T-cell (primary cell): ENCODE measurements around the gene MAP2K1. TPM values are rescaled to one million over a fixed set of nuclear protein-coding genes. Genes with fewer than 3 reads are reported as not detected.

ENCODE experiments used
- ATAC-seq, 4 experiments: fragments of 200-7000 bp in 3 of 4; fragments of 150-1000 bp in 1 of 4; cut with Tn5 transposase; replicated peaks in 1 of 4; 1 replicate in 3 of 4; 2 replicates in 1 of 4; pipeline ENCODE4 v1.10.0; 2021; ENCODE audit warnings: moderate library complexity in 3 of 4, mild to moderate bottlenecking in 2 of 4, moderate number of reproducible peaks in 1 of 4
- CTCF ChIA-PET, 2 donors: fragments of 300-600 bp; sonication (Branson Sonifier 250); formaldehyde crosslinking; loops; one replicate each; lab custom pipeline; 2022; ENCODE audit warnings: antibody characterized with exemption in 2 of 2; lab: Charles Lee
- POLR2A ChIA-PET, 2 donors: fragments of 300-600 bp; sonication (Branson Sonifier 250); formaldehyde crosslinking; loops; one replicate each; lab custom pipeline; 2022; ENCODE audit warnings: antibody characterized with exemption in 2 of 2; lab: Charles Lee
- DNase-seq, 35 experiments: peaks; one replicate each; pipeline versions ENCODE4 v3.0.0 to v3.0.0-alpha.2; 2013 to 2023
- H3K27ac ChIP-seq: one replicate; pipeline ENCODE4 v1.5.1; 2013; ENCODE audit warnings: low read length
- H3K27me3 ChIP-seq, 2 experiments: replicated peaks in 1 of 2; 1 replicate in 1 of 2; 2 replicates in 1 of 2; pipeline versions ENCODE4 v1.6.1 to v1.7.0; 2013; ENCODE audit warnings: low read length in 1 of 2, mixed read lengths in 1 of 2; ENCODE audit not compliant: control insufficient read depth in 2 of 2, insufficient read depth in 2 of 2; ENCODE audit errors: extremely low read depth in 1 of 2
- H3K36me3 ChIP-seq, 2 donors: 1 replicate in 1 of 2; 2 replicates in 1 of 2; pipeline versions ENCODE4 v1.6.1 to v1.7.0; 2013; ENCODE audit warnings: low read length in 1 of 2; ENCODE audit not compliant: control insufficient read depth in 2 of 2, insufficient read depth in 1 of 2; ENCODE audit errors: extremely low read depth in 1 of 2
- H3K4me1 ChIP-seq, 2 experiments: 1 replicate in 1 of 2; 2 replicates in 1 of 2; pipeline versions ENCODE4 v1.6.1 to v1.7.0; 2013; ENCODE audit warnings: low read length in 2 of 2, mixed read lengths in 1 of 2; ENCODE audit not compliant: insufficient read depth in 2 of 2, control insufficient read depth in 1 of 2; ENCODE audit errors: extremely low read depth in 1 of 2
- H3K4me3 ChIP-seq, 2 donors: 1 replicate in 1 of 2; 2 replicates in 1 of 2; pipeline versions ENCODE4 v1.5.1 to v1.7.0; 2013; ENCODE audit warnings: mild to moderate bottlenecking in 2 of 2, low read length in 1 of 2, moderate library complexity in 1 of 2; ENCODE audit not compliant: control insufficient read depth in 1 of 2; ENCODE audit errors: extremely low read depth in 1 of 2
- H3K9me3 ChIP-seq: 2 replicates; pipeline ENCODE4 v1.7.0; 2013
- H3K27ac Mint-ChIP-seq, 2 donors: one replicate each; pipeline ENCODE4 v1.8.0; 2020 to 2021; ENCODE audit warnings: mild to moderate bottlenecking in 2 of 2, mixed read lengths in 2 of 2
- H3K27me3 Mint-ChIP-seq, 2 donors: one replicate each; pipeline ENCODE4 v1.8.0; 2021 to 2022; ENCODE audit warnings: mixed read lengths in 2 of 2
- H3K36me3 Mint-ChIP-seq: one replicate; pipeline ENCODE4 v1.8.0; 2021; ENCODE audit warnings: mixed read lengths
- H3K4me1 Mint-ChIP-seq, 3 donors: one replicate each; pipeline ENCODE4 v1.8.0; 2020 to 2022; ENCODE audit warnings: mixed read lengths in 3 of 3, mild to moderate bottlenecking in 1 of 3
- H3K4me3 Mint-ChIP-seq, 3 donors: one replicate each; pipeline ENCODE4 v1.8.0; 2020 to 2022; ENCODE audit warnings: mild to moderate bottlenecking in 3 of 3, mixed read lengths in 3 of 3, moderate library complexity in 3 of 3
- H3K9me3 Mint-ChIP-seq, 3 donors: one replicate each; pipeline ENCODE4 v1.8.0; 2020 to 2022; ENCODE audit warnings: mixed read lengths in 3 of 3
- WGBS: methylation state at CpG from one replicate; pipeline ENCODE4 v1.1.5; 2013; ENCODE audit warnings: missing lambda C conversion rate; ENCODE audit not compliant: insufficient coverage; 5-methylcytosine and 5-hydroxymethylcytosine counted together
- total RNA-seq, 35 experiments: library from RNA in 6 of 35; stranded (reverse) in 6 of 35; fragments of 120-200 nt in 1 of 35; gene quantifications; one replicate each; pipeline versions ENCODE4 v1.2.1 to v1.2.4 and lab custom pipeline; 2013 to 2026

The MAP2K1 gene
- total RNA-seq, 5 donors from 2014 or later (not counting 1 experiment from before 2014, with no cell fraction given) = 38.7 to 62.8 (median 49.4) TPM

DNA sequence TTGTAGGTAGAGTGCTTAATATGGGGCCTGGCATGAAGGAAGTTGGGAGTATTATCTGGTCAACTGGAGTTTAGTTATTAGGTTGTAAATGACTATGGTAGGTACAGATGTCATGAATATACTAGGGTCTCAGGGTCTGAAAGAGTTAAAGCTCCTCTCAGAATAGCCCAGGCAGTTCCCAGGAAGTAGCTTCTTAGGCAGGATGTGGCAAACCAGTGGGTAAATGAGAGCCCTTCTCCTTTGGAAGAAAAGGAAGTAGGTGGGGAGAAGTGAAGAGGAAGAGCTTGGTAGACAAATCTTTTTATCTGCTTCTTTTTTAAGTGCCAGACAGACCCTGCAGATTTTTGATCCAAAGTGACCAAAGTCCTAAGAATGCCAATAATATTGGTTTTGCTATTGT is 24.5 kb downstream of the MAP2K1 start:
- ChIA-PET CTCF (interaction anchor here (0.6 to 1.1 kb wide), 3 partner anchors 35 to 120 kb away, joined by 3 to 10 read pairs (median 5); no protein-coding TSS in a partner anchor), POLR2A (interaction anchor here in 1 of 2 donors (0.6 kb wide), 1 partner anchor 824 kb away, joined by 3 read pairs; no protein-coding TSS in a partner anchor)
- H3K4me3 Mint-ChIP-seq = peak overlapping the region; percentile 53 to 75 (median 54)
- peaks cover 2% of the 10 kb centered on the region for H3K9me3 ChIP-seq
- H3K4me1 ChIP-seq = peaks cover 54 to 64% of the 10 kb centered on the region in 2 experiments
- peaks cover 0 to 3% of the 10 kb centered on the region in 2 donors for H3K36me3 ChIP-seq
- peaks cover 86 to 90% (median 90%) of the 10 kb centered on the region in 3 donors for H3K4me1 Mint-ChIP-seq
- no peaks in the 10 kb centered on the region for H3K27me3 ChIP-seq
- peaks cover 9% of the 10 kb centered on the region for H3K36me3 Mint-ChIP-seq
- peak overlapping the region; percentile 18 for H3K27ac ChIP-seq
- peak overlapping the region; percentile 72 to 76 for H3K27ac Mint-ChIP-seq
- H3K4me3 ChIP-seq = peak overlapping the region in 1 of 2 donors; percentile 35
- DNase-seq = peak in 1 of 35 experiments; percentile 13
- ATAC-seq = peak; percentile 23 to 70 (median 49)
- H3K27me3 Mint-ChIP-seq = no peaks in the 10 kb centered on the region
- H3K9me3 Mint-ChIP-seq = peaks cover 0 to 5% (median 0%) of the 10 kb centered on the region in 3 donors

DNA sequence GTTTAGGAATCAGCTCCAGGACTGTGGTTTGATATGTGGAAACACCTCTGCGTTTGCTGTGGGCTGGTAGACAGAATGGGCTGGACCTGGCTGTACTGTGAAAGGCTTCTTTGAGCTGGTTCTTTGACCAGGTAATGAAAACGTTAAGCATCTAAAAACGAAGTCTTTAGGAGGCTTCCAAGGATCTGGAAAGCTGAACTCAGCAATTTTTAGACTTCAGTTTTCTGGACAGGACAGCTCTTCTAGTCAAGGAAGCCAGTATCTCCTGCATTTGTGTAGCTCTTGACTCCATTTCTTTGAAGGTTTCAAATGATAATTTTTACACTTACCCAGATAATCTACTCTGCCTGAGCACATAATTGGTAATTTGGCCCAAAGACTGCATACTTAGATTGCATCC is 25.5 kb downstream of the MAP2K1 start:
- Histone ChIP-seq H3K36me3 (peaks cover 0 to 3% of the 10 kb centered on the region in 2 donors), H3K27ac (no peak overlapping the region), H3K9me3 (peaks cover 2% of the 10 kb centered on the region), H3K27me3 (no peaks in the 10 kb centered on the region), H3K4me3 (no peak overlapping the region), H3K4me1 (peaks cover 52 to 59% of the 10 kb centered on the region in 2 experiments)
- Mint-ChIP-seq H3K4me1 (peaks cover 86 to 91% (median 90%) of the 10 kb centered on the region in 3 donors), H3K27ac (no peak overlapping the region), H3K27me3 (no peaks in the 10 kb centered on the region), H3K4me3 (no peak overlapping the region), H3K9me3 (peaks cover 0 to 5% (median 0%) of the 10 kb centered on the region in 3 donors), H3K36me3 (peaks cover 9% of the 10 kb centered on the region)
- DNase-seq (no peak), ATAC-seq (no peak)
- ChIA-PET CTCF (interaction anchor here in 1 of 2 donors (0.9 kb wide), 1 partner anchor 26 kb away, joined by 3 read pairs; the partner anchor contains the start of gene MAP2K1), POLR2A (interaction anchor here in 1 of 2 donors (0.6 kb wide), 1 partner anchor 219 kb away, joined by 4 read pairs; no protein-coding TSS in a partner anchor)
- 86% methylated on average over 3 of the region's 3 CpGs for WGBS

DNA sequence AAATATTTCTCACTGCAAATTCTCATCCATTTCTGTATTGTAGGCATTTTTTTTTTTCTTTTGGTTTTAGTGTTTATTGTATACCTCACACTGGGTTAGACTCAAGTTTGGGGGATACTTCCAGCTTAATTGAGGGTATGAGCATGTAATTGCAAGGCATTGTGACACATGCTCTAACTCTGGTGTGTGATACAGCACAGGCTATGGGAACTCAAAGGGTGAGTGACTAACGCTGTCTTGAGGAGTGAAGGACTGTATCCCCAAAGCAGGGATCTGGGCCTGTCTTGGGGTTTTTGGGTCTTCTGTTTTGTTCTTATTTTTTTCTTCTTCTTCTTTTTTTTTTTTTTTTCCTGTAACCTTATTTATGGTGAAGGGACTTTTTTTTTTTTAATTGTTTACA is 26.9 kb downstream of the MAP2K1 start:
- ChIA-PET CTCF (interaction anchor here (0.6 to 1.2 kb wide), 3 partner anchors 9 to 55 kb away, joined by 3 to 12 read pairs (median 4); no protein-coding TSS in a partner anchor), POLR2A (interaction anchor here in 1 of 2 donors (0.6 kb wide), 1 partner anchor 38 kb away, joined by 3 read pairs; no protein-coding TSS in a partner anchor)
- peaks cover 0 to 3% of the 10 kb centered on the region in 2 donors for H3K36me3 ChIP-seq
- no peaks in the 10 kb centered on the region for H3K27me3 ChIP-seq
- no peak for ATAC-seq
- peaks cover 82 to 88% (median 85%) of the 10 kb centered on the region in 3 donors for H3K4me1 Mint-ChIP-seq
- H3K9me3 ChIP-seq = peaks cover 2% of the 10 kb centered on the region
- H3K4me3 ChIP-seq = no peak overlapping the region
- no peak overlapping the region for H3K27ac Mint-ChIP-seq
- peaks cover 0 to 5% (median 0%) of the 10 kb centered on the region in 3 donors for H3K9me3 Mint-ChIP-seq
- no peak for DNase-seq
- H3K27ac ChIP-seq = no peak overlapping the region
- H3K36me3 Mint-ChIP-seq = peaks cover 9% of the 10 kb centered on the region
- H3K4me3 Mint-ChIP-seq = peak overlapping the region in 1 of 3 donors; percentile 11
- peaks cover 45 to 47% of the 10 kb centered on the region in 2 experiments for H3K4me1 ChIP-seq
- no peaks in the 10 kb centered on the region for H3K27me3 Mint-ChIP-seq
- no CpG with 5 or more reads among the region's 1 CpG for WGBS

DNA sequence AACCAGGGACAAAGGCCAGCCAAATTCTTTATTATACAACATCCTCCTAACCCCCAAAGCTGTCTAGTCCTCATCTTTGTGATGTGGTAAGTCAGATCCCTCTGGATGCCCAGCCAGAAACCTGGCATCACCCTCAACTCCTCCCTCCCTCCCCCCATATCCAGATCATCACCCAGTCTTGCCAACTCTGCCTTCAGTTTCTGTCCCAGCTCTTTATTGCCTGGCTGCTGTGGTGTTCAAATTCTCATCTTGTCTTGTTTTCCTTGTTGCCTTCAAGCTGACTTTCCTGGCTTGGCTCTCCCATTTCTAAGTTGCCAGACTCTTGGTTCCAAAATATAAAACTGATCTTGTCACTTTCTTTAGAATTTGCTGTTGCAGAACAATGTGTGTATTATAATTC is 28.6 kb downstream of the MAP2K1 start:
- CTCF ChIA-PET = interaction anchor here in 1 of 2 donors (0.5 to 0.7 kb wide), 2 partner anchors 20 to 59 kb away, joined by 3 to 4 read pairs; no protein-coding TSS in a partner anchor

DNA sequence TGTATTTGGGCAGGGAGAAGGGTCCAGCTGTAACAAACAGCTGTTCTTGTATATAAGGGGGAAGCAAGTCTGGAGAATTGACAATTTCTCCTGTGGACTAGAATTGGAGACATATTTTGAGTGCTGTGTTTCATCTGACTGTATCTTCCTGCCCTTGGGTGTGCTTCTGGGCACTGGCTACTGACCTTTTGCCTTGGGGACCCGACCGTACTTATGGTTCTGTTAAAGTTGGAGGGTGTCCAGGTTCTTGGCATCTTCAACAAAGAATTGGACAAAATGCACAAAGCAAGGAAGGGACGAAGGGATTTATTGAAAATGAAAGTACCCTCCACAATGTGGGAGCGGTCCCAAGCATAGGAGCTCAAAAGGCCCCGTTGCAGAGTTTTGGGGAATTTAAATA is 31.0 kb downstream of the MAP2K1 start:
- Histone ChIP-seq H3K4me3 (no peak overlapping the region), H3K36me3 (peaks cover 0 to 3% of the 10 kb centered on the region in 2 donors), H3K4me1 (peaks cover 10 to 12% of the 10 kb centered on the region in 2 experiments), H3K27ac (no peak overlapping the region), H3K9me3 (peaks cover 2% of the 10 kb centered on the region), H3K27me3 (no peaks in the 10 kb centered on the region)
- Mint-ChIP-seq H3K4me1 (peaks cover 62 to 69% (median 66%) of the 10 kb centered on the region in 3 donors), H3K4me3 (no peak overlapping the region), H3K9me3 (peaks cover 0 to 5% (median 0%) of the 10 kb centered on the region in 3 donors), H3K27me3 (no peaks in the 10 kb centered on the region), H3K27ac (peak overlapping the region in 1 of 2 donors; percentile 61), H3K36me3 (peaks cover 16% of the 10 kb centered on the region)
- WGBS = 56% methylated on average over 2 of the region's 5 CpGs
- ChIA-PET POLR2A (no interaction called here), CTCF (interaction anchor here in 1 of 2 donors (0.6 kb wide), 1 partner anchor 51 kb away, joined by 10 read pairs; no protein-coding TSS in a partner anchor)
- no peak for ATAC-seq
- no peak for DNase-seq

More for the DNA sequence above, 28.6 kb downstream of the MAP2K1 start:
- ATAC-seq (no peak), DNase-seq (no peak)
- H3K27me3 ChIP-seq = no peaks in the 10 kb centered on the region
- Mint-ChIP-seq H3K9me3 (peaks cover 0 to 5% (median 0%) of the 10 kb centered on the region in 3 donors), H3K27ac (no peak overlapping the region), H3K4me1 (peaks cover 67 to 78% (median 73%) of the 10 kb centered on the region in 3 donors), H3K4me3 (no peak overlapping the region), H3K36me3 (peaks cover 9% of the 10 kb centered on the region), H3K27me3 (no peaks in the 10 kb centered on the region)
- no peak overlapping the region for H3K27ac ChIP-seq
- no peak overlapping the region for H3K4me3 ChIP-seq
- peaks cover 28 to 30% of the 10 kb centered on the region in 2 experiments for H3K4me1 ChIP-seq
- POLR2A ChIA-PET = no interaction called here
- peaks cover 2% of the 10 kb centered on the region for H3K9me3 ChIP-seq
- peaks cover 0 to 3% of the 10 kb centered on the region in 2 donors for H3K36me3 ChIP-seq

DNA sequence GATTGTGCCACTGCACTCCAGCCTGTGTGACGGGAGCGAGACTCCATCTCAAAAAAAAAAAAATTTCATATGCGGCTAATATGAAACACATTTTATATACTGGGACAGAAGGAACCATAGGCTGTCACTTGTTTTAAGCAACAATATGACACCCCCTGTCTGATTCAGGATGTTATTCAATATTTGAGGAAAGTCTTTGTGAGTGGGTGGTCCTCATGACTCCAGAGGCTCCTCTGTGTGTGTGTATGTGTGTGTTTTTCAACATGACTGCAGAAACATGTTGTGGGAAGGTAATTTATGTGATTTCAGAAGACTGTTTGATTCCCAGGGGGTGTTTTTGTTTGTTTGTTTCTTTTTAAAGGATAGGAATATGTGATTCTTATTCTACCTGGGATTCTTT is 32.8 kb downstream of the MAP2K1 start:
- H3K27ac Mint-ChIP-seq = no peak overlapping the region
- ChIA-PET CTCF (interaction anchor here in 1 of 2 donors (0.6 kb wide), 1 partner anchor 102 kb away, joined by 6 read pairs; no protein-coding TSS in a partner anchor), POLR2A (no interaction called here)
- H3K36me3 ChIP-seq = peaks cover 0 to under 1% of the 10 kb centered on the region in 2 donors
- H3K27me3 Mint-ChIP-seq = no peaks in the 10 kb centered on the region
- peaks cover 20% of the 10 kb centered on the region for H3K36me3 Mint-ChIP-seq
- no peak for DNase-seq
- ATAC-seq = no peak
- no CpG with 5 or more reads among the region's 3 CpGs for WGBS
- H3K27me3 ChIP-seq = no peaks in the 10 kb centered on the region
- H3K4me3 ChIP-seq = no peak overlapping the region
- H3K27ac ChIP-seq = no peak overlapping the region
- H3K4me3 Mint-ChIP-seq = no peak overlapping the region
- peaks cover 5 to 12% of the 10 kb centered on the region in 2 experiments for H3K4me1 ChIP-seq
- no peaks in the 10 kb centered on the region for H3K9me3 Mint-ChIP-seq
- H3K4me1 Mint-ChIP-seq = peaks cover 58 to 67% (median 65%) of the 10 kb centered on the region in 3 donors
- no peaks in the 10 kb centered on the region for H3K9me3 ChIP-seq
